ENCODE results near the gene CCL28.
"Not testable (repeated sequence)": the region's sequence is repeated elsewhere in the genome, so short reads cannot be mapped to it uniquely, and the experiment has no call there.

CCL28 gene

GRCh38 chr5:43409809-43410271, 2.4 kb downstream of the CCL28 start:
- no peak for DNase-seq

GRCh38 chr5:43402524-43403066, 9.6 kb downstream of the CCL28 start:
- DNase-seq, result not testable (repeated sequence)

DNA sequence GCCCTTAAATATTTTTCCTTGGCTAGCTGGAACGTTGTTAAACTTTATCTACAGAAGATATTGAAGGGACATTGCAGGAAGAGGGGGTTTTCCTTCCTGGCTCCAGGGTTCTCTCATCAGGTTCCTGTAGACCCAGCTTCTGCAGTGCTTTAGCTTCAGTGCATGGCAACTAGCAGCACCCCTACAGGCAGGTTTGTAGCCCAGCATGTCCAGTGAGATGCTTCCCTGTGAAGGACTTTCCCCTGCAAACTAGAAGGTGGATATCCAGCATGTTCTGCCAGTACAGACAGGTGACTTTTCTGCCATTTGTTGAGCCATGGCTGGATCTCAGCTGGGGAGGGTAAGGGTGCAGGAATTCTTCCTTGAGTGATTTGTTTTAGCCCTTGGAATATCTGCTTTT, 10.4 kb downstream of the CCL28 start:
- no peak for DNase-seq

DNA sequence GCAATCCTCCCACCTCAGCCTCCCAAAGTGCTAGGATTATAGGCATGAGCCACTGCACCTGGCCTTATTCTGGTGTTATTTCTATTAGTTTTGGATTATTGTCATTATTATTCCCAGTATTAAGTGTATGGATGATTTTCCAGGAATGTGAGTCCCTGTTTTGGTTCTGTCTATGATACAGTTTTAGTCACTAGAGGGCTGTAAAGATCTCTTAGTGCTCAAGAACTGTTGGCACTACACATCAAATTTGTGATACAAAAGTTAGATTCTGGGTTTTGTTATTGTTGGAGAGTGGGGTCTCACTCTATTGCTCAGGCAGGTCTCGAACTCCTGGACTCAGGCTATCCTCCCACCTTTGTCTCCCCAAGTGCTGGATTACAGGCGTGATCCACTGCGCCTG, 12.1 kb downstream of the CCL28 start:
- no peak for DNase-seq

- peak; percentile 58 to 61 for DNase-seq
Observed at GRCh38 chr5:43396762-43397304, 15.4 kb downstream of the CCL28 start.

- no peak for DNase-seq
Observed at GRCh38 chr5:43390471-43390870, 21.7 kb downstream of the CCL28 start.

DNA sequence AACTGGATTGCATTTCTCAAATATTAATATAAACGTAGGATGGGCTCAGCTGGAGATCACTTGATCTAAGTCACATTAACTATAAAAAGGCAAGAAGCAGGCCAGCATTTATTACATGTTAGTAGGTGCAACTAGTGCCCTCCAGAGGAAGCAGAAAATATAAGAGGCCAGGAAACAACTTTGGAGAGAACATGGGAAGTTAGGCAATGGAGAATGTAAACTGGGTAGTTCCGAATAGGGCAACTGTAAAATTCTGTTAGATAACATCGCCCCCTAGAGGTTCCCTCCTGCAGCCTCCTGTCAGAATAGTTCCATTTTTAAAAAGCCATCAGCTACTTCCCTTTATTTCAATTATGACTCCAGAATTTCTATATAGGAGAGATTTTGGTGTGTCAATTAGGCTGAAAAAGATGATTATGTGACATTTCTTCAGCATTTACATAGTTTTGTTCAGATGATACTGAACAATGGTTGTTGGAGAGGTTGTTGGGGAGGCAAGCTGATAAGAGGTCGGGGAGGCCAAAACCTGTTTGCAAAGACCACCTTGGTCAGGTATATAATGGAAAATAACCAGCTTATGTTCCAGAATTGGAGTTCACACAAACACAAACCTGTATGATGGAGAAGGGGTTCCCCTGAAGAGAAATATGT, 22.4 kb downstream of the CCL28 start:
- DNase-seq, result peak; percentile 49 to 68

DNA sequence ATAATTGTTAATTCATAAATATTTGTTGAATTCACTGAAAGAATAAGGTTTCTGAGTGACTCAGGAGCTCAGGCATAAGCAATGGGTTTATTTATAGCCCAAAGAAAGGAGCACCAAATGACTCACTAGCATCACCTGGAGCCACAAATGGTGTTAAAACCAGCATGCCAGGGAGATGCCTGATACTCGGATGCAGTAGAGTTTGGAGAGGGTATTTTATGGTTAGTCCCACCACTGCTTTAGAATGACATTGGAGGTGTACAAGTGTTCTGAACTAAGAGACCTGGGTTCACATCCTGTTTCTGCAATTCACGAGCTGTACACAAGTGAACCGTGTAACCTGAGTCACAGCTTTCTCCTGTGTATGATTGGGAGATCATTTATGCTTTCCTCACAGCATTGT, 25.2 kb downstream of the CCL28 start:
- DNase-seq, result no peak

DNA sequence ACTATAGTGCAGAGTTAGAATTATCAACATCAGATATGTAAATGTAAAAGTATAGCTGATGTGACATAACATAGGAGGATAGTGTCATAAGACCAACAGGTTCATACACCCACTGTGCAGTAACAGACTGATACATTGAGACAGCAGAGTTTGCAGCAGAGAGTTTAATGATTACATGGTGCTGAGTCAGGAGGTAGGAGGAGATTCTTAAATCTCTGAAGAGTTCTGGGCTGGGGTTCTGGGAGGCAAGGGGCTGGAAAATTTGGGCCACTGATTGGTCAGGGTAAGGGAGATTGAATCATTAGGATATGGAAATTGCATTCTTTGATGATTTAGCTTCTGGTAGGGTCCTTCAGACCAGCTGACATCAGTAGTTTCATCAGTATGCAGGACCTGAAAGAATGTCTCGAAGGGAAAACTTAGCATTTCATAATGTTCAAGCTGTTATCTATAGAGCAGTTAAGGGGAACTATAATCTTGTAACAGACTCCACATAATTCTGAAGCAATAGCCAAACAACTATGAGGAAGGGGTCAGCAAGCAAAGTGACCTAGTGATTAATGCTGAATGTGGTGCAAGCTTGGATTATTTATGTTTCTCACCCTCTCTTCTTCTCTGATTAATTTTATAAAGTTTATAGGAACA, 35.6 kb downstream of the CCL28 start:
- DNase-seq, result no peak

DNA sequence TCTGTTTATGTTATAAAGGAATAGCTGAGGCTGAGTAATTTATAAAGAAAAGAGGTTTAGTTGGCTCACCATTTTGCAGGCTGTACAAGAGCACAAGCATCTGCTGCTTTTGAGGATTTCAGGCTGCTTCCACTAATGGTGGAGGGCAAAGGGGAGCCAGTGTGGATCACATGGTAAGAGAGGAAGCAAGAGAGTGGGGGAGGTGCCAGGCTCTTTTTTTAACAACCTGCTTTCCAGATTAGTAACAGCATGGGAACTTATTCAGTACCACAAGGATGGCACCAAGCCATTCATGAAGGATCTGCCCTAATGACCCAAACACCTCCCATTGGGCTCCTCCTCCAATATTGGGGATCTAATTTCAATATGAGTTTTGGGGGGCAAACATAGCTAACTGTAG, 40.4 kb downstream of the CCL28 start:
- DNase-seq, result no peak

- DNase-seq, result no peak
Observed at GRCh38 chr5:43370352-43370751, 41.8 kb downstream of the CCL28 start.

GRCh38 chr5:43369651-43370050, 42.5 kb downstream of the CCL28 start:
- DNase-seq, result no peak

GRCh38 chr5:43367909-43368669, 44.1 kb downstream of the CCL28 start:
- DNase-seq, result no peak

DNA sequence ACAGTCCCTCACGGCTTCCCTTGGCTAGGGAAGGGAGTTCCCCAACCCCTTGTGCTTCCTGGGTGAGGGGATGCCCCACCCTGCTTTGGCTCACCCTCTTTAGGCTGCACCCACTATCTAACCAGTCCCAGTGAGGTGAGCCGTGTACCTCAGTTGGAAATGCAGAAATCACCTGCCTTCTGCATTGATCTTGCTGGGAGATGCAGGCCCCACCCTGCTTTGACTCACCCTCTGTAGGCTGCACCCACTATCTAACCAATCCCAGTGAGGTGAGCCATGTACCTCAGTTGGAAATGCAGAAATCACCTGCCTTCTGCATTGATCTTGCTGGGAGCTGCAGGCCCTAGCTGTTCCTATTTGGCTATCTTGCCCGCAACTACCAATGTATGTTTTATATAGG, 44.7 kb downstream of the CCL28 start:
- DNase-seq, result no peak

GRCh38 chr5:43366680-43367246, 45.4 kb downstream of the CCL28 start:
- DNase-seq, result not testable (repeated sequence)

DNA sequence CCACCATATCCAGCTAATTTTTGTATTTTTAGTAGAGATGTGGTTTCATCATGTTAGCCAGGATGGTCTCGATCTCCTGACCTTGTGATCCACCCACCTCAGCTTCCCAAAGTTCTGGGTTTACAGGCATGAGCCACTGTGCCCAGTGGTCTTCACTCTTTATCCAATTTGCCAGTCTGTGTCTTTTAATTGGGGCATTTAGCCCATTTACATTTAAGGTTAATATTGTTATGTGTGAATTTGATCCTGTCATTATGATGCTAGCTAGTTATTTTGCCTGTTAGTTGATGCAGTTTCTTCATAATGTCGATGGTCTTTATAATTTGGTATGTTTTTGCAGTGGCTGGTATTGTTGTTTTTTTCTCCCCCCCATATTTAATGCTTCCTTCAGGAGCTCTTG, 47.0 kb downstream of the CCL28 start:
- not testable (repeated sequence) for DNase-seq

DNA sequence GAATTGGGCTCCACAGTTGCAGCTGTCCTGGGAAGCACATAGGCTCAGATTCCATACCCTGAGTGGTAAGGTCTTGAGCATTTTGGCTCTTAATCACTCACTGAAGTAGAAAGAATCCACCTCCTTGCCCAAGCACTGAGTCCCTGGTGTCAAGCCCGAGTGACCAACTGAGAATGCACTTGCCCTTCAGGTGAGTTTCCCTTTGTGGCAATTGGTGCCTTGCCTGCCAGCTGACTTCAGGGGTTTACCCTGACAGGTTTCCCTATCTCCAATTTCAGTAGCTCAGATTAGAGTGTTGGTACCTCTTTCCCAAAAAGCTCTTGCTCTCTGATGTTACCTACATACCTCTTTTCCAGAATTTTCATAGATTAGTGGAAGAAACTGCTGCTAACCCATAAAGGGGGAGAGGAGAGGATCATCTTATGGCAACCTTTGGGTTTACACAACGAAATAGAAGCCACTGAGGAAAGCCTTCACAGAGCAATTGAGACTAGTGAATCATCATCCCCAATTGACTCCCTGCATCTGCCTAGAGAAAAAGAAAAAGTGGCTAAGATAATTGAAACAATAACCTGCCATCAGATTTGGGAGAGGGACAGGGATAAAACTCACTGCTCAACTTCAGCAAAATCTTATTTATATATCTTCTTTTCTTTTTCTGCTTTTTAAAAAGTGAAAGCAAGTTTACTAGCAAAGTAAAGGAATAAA, 48.6 kb downstream of the CCL28 start:
- DNase-seq, result no peak

DNA sequence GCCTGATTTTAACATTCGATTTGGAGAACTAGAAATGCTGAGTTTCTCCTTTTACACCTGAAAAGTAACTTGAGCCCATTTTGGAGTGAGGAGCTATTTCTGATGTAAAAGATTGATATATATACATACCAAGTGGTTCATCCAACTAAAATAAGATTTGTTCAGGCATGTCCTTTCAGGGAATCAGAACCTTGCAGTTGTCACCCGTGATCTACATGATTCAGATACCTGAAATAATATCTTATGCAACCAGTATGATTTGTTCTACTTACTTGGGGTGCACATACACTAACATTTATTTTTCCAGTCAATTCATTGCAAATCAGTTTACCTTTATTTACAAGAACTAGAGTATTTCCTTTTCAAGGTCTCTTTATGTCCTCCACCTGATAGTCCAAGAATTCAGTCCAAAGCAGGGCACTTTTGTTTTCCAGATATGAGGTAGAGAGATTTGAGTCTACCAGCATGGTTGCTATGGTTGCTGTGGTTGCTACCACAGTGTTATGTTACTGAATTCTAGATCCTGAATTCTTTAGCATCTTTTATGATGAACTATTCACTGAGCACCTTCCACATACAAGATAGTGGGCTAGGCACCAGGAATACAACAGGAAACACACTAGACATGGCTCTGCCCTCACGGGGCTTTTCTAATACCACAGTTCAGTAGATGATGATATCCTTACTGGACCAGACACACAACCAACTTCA, 49.3 kb downstream of the CCL28 start:
- DNase-seq, result no peak

DNA sequence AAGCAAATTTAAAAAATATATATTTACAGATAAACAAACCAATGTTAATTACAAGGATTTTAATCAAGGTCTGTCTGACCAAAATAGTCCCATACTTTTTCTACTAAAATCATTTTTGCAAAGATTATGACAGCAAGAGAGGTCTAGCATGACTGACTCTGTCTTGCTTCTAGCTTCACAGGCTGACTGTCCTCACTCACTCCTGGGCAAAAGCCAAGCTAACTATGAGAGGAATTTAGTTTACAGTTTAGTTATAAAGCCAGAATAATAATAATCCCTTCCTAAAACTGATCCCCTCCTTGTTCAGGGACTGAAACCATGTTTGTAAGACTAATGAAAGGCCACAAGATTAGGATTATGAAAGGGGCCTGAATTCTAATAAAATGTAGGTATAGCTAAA, 53.5 kb downstream of the CCL28 start:
- DNase-seq, result no peak

DNA sequence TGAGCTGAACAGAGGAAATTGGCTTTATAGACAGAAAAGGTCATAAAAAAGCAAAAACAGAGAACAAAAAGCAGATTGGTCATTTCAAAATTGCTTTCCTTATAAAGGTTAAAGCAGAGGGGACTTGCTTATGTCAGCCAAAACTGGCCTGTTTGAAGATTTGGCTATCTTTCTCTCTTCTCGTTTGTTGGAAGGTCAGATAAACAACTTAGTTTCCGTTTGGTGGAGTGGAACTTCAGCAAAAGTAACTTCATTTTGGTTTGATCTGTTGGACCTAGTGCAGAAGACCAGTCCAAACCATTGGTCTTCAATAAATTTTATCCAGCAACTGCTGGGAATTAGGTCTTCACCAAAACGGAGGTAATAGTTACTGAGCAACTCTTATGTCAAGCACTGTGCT, 53.9 kb downstream of the CCL28 start:
- DNase-seq, result no peak

GRCh38 chr5:43357878-43358281, 54.3 kb downstream of the CCL28 start:
- DNase-seq, result no peak

GRCh38 chr5:43357067-43357466, 55.1 kb downstream of the CCL28 start:
- DNase-seq, result no peak

Data from CD4-positive, alpha-beta T cell treated with Interleukin-4 for 1 hour (primary cell).